K562 (cell line): ENCODE data around the gene MAP3K12. TPM values are rescaled to one million over a fixed set of nuclear protein-coding genes. Genes with fewer than 3 reads are reported as not detected.

Experiments used
- CEBPG ChIP-seq, 3 experiments: fragments of 200-800 bp in 1 of 3; sonication (Bioruptor generic) in 1 of 3; sonication (generic) in 1 of 3; formaldehyde crosslinking in 1 of 3; IDR thresholded peaks in 2 of 3; conservative IDR thresholded peaks in 1 of 3; 2 replicates each; pipeline versions ENCODE4 v1.6.1 to v1.8.0; 2016 to 2022; ENCODE audit warnings: missing compliant biosample characterization in 2 of 3, missing genetic modification characterization in 2 of 3, mild to moderate bottlenecking in 1 of 3, missing genetic modification reagents in 1 of 3
- ESRRB ChIP-seq: fragments of 250-450 bp; sonication (Bioruptor Pico); IDR thresholded peaks from 2 replicates; pipeline ENCODE4 v1.5.0; 2020; ENCODE audit warnings: mild to moderate bottlenecking, moderate library complexity, borderline replicate concordance
- FOXM1 ChIP-seq, 2 experiments: fragments of 450-650 bp in 1 of 2; sonication (generic) in 1 of 2; formaldehyde crosslinking in 1 of 2; IDR thresholded peaks; 2 replicates each; pipeline versions ENCODE4 v1.6.1 to v1.9.0; 2017 to 2022; ENCODE audit warnings: low read depth in 2 of 2, mild to moderate bottlenecking in 2 of 2, missing genetic modification reagents in 1 of 2, moderate library complexity in 1 of 2
- MGA ChIP-seq: fragments of 450-650 bp; IDR thresholded peaks from 2 replicates; pipeline ENCODE4 v1.6.1; 2016; ENCODE audit warnings: mild to moderate bottlenecking, moderate library complexity
- MTA1 ChIP-seq: fragments of 450-650 bp; IDR thresholded peaks from 2 replicates; pipeline ENCODE4 v1.6.1; 2017; ENCODE audit warnings: borderline replicate concordance
- NBN ChIP-seq: fragments of 450-650 bp; IDR thresholded peaks from 2 replicates; pipeline ENCODE4 v1.6.1; 2016; ENCODE audit warnings: low read depth, mild to moderate bottlenecking
- PHTF2 ChIP-seq: fragments of 250-450 bp; sonication (Bioruptor Pico); IDR thresholded peaks from 2 replicates; pipeline ENCODE4 v1.5.0; 2021; ENCODE audit warnings: mild to moderate bottlenecking
- RUNX1 ChIP-seq: sonication (generic); IDR thresholded peaks from 2 replicates; pipeline ENCODE4 v1.6.1; 2016; ENCODE audit warnings: antibody characterized with exemption, low read depth
- TFE3 ChIP-seq: fragments of 450-650 bp; formaldehyde crosslinking; IDR thresholded peaks from 2 replicates; pipeline ENCODE4 v1.4.0; 2020; ENCODE audit warnings: mild to moderate bottlenecking, mixed read lengths
- polyA plus RNA-seq, 8 experiments: library from polyadenylated mRNA; depleted of rRNA in 4 of 8; stranded (reverse) in 5 of 8; unstranded in 3 of 8; fragments of >200 nt; fragmentation: Nextera tagmentation in 2 of 8; fragmentation: Illumina TruSeq in 1 of 8; extraction: Ambion mirVana in 2 of 8; extraction: Trizol in 1 of 8; gene quantifications; 2 replicates each; pipeline versions ENCODE4 v1.2.1 to v1.2.3, GENCODE V29; 2011 to 2014; ENCODE audit warnings: inconsistent platforms in 1 of 8, missing spikeins in 1 of 8
- total RNA-seq, 7 experiments: library from RNA; depleted of rRNA in 6 of 7; stranded (reverse); fragments of >200 nt in 6 of 7; fragmentation: Illumina TruSeq in 2 of 7; extraction: Trizol in 2 of 7; gene quantifications; 2 replicates each; pipeline versions ENCODE4 v1.2.1 to v1.2.3, GENCODE V29; 2011 to 2021; ENCODE audit warnings: low replicate concordance in 1 of 7
- TF ChIP-seq, protein P1 (sequence below): fragments of 250-450 bp; sonication (Bioruptor Pico); IDR thresholded peaks from 2 replicates; pipeline ENCODE4 v1.8.0; 2022; ENCODE audit warnings: inconsistent platforms, mild to moderate bottlenecking, moderate library complexity, borderline replicate concordance

Gene MAP3K12
- total and polyA plus RNA-seq, 9 of the 15 experiments (the other 6 are each of a cell fraction or from before 2014, with no cell fraction given), result 0.10 to 2.4 (median 1.6) TPM

DNA sequence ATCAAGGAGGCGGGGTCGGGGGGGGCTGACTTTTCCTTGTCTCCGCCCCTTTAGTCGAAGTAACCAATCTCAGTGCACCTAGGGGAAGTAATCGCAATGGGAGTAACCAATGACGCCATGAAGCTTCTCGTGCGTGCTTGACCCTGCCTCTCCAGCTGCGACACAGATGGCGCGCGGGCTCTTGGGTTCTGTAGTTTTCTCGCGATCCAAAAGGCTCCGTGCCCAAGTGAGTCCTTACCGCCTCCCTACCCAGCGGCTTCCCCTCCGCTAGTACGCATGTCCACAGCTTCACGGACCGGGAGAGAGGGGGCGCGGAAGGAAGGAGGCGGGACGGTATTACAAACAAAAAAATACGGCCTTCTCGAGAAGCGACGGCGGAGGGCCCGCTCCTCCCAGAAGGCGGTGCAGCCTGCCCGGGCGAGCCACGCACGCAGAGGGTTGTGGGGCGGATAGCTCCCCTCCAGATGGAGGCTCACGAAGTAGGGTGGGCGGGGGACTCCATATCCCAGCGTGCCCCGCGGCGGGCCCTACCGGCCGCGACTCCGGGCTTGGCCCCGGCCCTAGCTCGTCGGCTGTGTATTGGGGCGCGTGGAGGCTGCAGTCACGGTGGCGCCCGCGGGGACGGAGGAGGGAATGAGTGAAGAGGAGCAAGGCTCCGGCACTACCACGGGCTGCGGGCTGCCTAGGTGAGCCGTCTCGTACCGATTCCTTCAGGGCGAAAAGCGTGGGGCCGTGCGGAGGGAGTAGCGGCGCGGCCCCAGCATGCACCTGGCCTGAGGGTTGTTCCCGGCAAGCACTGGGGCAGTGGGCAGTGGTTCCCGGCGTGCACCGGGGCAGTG is 1.7 kb upstream of the MAP3K12 start, which contains the start of gene TARBP2 (continued):
- TF ChIP-seq MGA, result no peak; the same call in 1 of the 2 replicates
- TF ChIP-seq ESRRB (CRISPR knock-in tag), result no peak
- TF ChIP-seq FOXM1 (IDR thresholded peaks at IDR 0.05; ENCODE audit: low read depth), result no peak
- no peak for TF ChIP-seq FOXM1 (CRISPR knock-in tag; IDR thresholded peaks at IDR 0.05; ENCODE audit: low read depth)
- no peak for TF ChIP-seq RUNX1
- peak; percentile 96 for TF ChIP-seq MTA1
- no peak for TF ChIP-seq CEBPG (CRISPR knock-in tag; IDR thresholded peaks at IDR 0.05)
- no peak for TF ChIP-seq CEBPG (tag; conservative IDR thresholded peaks at IDR 0.05 in 1 of 2, IDR thresholded peaks at IDR 0.05 in 1 of 2)
- TF ChIP-seq TFE3, result no peak
- TF ChIP-seq PHTF2 (CRISPR knock-in tag), result no peak
- TF ChIP-seq, protein P1, sequence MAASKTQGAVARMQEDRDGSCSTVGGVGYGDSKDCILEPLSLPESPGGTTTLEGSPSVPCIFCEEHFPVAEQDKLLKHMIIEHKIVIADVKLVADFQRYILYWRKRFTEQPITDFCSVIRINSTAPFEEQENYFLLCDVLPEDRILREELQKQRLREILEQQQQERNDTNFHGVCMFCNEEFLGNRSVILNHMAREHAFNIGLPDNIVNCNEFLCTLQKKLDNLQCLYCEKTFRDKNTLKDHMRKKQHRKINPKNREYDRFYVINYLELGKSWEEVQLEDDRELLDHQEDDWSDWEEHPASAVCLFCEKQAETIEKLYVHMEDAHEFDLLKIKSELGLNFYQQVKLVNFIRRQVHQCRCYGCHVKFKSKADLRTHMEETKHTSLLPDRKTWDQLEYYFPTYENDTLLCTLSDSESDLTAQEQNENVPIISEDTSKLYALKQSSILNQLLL (CRISPR knock-in tag), result no peak
- TF ChIP-seq NBN, result no peak
